Panc1 (cell line): ENCODE measurements around the gene ZBTB7C. TPM values are rescaled to one million over a fixed set of nuclear protein-coding genes. Genes with fewer than 3 reads are reported as not detected.

Experiments used
- ATAC-seq: fragments of 200-7000 bp; cut with Tn5 transposase; 2 replicates; pipeline ENCODE4 v1.9.1; 2020; ENCODE audit warnings: mild to moderate bottlenecking, moderate library complexity
- BruUV-seq: library from RNA; stranded (reverse); fragments of 400-500 nt; replicated peaks from 2 replicates; lab custom pipeline; 2021; lab: Mats Ljungman, UMichigan
- CTCF ChIA-PET: fragments of 300-600 bp; sonication (Branson Sonifier 250); formaldehyde crosslinking; loops from one replicate; lab custom pipeline; 2022; ENCODE audit warnings: antibody characterized with exemption; lab: Charles Lee
- POLR2A ChIA-PET: fragments of 300-600 bp; sonication (Branson Sonifier 250); formaldehyde crosslinking; loops from one replicate; lab custom pipeline; 2022; ENCODE audit warnings: antibody characterized with exemption; lab: Charles Lee
- DNase-seq: peaks from one replicate; pipeline ENCODE4 v3.0.0-alpha.2; 2010; ENCODE audit warnings: low read depth, low spot score
- H3K27ac ChIP-seq: 2 replicates; pipeline ENCODE4 v1.5.1; 2011; ENCODE audit warnings: mild to moderate bottlenecking, low read length, inconsistent platforms
- H3K27me3 ChIP-seq: fragments of 200-500 bp; sonication (Bioruptor generic); 2 replicates; pipeline ENCODE4 v1.6.0; 2014; ENCODE audit warnings: low read length, inconsistent platforms; ENCODE audit not compliant: control insufficient read depth, insufficient read depth
- H3K36me3 ChIP-seq: fragments of 200-500 bp; sonication (Bioruptor generic); 2 replicates; pipeline ENCODE4 v1.5.1; 2014; ENCODE audit warnings: inconsistent platforms, mild to moderate bottlenecking, low read length, moderate library complexity; ENCODE audit not compliant: control insufficient read depth, insufficient read depth
- H3K4me1 ChIP-seq: 2 replicates; pipeline ENCODE4 v1.5.1; 2011; ENCODE audit warnings: inconsistent platforms, mild to moderate bottlenecking, low read length, moderate library complexity; ENCODE audit not compliant: control insufficient read depth, insufficient read depth
- H3K4me3 ChIP-seq, 2 experiments: 2 replicates each; pipeline ENCODE4 v1.5.1; 2011 to 2012; ENCODE audit warnings: low read depth in 2 of 2, low read length in 2 of 2, mild to moderate bottlenecking in 2 of 2, inconsistent platforms in 1 of 2, moderate library complexity in 1 of 2
- H3K9me3 ChIP-seq: fragments of 200-500 bp; sonication (Bioruptor generic); 2 replicates; pipeline ENCODE4 v1.5.1; 2014; ENCODE audit warnings: low read depth, mild to moderate bottlenecking, inconsistent platforms, low read length, moderate library complexity; ENCODE audit not compliant: control insufficient read depth, insufficient read depth
- POLR2AphosphoS5 ChIP-seq: IDR thresholded peaks from 2 replicates; pipeline ENCODE4 v1.6.1; 2012; ENCODE audit warnings: mild to moderate bottlenecking, low read depth, low read length, moderate library complexity
- SIN3A ChIP-seq: IDR thresholded peaks from 2 replicates; pipeline ENCODE4 v1.6.1; 2012; ENCODE audit warnings: low read depth, mild to moderate bottlenecking, low read length, moderate library complexity, borderline replicate concordance; ENCODE audit not compliant: insufficient read depth
- TCF7L2 ChIP-seq: IDR thresholded peaks from 2 replicates; pipeline ENCODE4 v1.6.1; 2011; ENCODE audit warnings: mild to moderate bottlenecking, low read depth, low read length, inconsistent platforms
- in situ Hi-C: cut with HindIII; loops from 2 replicates; pipeline ENCODE4 v1.10.0; 2016; ENCODE audit warnings: low sequenced_read_pairs, low pct_unique_long_range_greater_than_20kb
- intact Hi-C: fragments of 100-400 bp; cut with micrococcal nuclease; formaldehyde crosslinking; loops from one replicate; pipeline ENCODE4 v1.10.0; 2022; ENCODE audit not compliant: unreplicated experiment
- total RNA-seq: library from RNA; stranded (reverse); gene quantifications from one replicate; pipeline ENCODE4 v1.2.1, GENCODE V29; 2021; ENCODE audit not compliant: unreplicated experiment
- TF ChIP-seq, protein P1 (sequence below), 2 experiments: IDR thresholded peaks; 2 replicates each; pipeline ENCODE4 v1.6.1; 2011 to 2012; ENCODE audit warnings: low read depth in 2 of 2, control low read depth in 1 of 2, low read length in 1 of 2, mild to moderate bottlenecking in 1 of 2, moderate library complexity in 1 of 2; ENCODE audit not compliant: insufficient read depth in 1 of 2
- TF ChIP-seq, protein P2 (sequence below): fragments of 450-650 bp; IDR thresholded peaks from 2 replicates; pipeline ENCODE4 v1.5.1; 2017; ENCODE audit warnings: mild to moderate bottlenecking

The ZBTB7C gene
- total RNA-seq, 1 experiment from 2014 or later, result 0.03 TPM

DNA sequence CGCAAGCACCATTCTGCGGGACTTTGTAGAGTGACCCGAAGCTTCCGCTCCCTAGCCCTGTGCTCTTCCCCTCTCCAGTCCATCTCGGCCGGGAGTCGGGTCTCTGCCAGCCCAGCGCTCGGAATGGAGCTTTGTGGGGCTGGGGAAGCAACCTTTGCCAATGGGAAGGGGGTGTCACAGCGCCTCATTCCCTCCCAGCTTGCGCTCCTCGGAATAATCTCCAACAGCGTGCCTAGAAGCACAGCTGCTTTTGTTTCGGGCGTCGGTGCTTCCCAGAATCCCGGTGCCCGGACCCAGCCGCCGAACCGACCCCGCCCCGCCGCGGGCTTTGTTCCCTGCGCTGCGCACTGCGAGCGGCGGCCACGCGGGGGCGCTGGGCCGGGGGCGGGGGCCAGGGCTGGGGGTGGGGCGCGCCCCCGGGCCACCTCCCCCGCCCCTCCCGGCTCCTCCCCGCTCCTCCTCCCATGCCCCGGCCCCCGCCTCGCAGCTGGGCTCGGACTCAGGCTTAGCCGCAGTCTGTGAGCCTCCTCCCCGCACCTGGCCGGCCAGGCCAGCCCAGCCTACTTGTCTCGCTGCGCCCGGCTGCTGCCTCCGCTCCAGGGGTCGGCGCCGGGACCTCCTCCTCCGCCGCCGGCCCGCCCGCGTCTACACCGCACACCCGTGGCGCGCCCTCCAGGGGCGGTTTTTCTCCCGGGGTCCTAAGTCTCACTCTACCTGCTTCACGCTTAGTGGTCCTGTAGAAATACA is 401.1 kb downstream of the ZBTB7C start:
- in situ Hi-C loops, result no loop called here

DNA sequence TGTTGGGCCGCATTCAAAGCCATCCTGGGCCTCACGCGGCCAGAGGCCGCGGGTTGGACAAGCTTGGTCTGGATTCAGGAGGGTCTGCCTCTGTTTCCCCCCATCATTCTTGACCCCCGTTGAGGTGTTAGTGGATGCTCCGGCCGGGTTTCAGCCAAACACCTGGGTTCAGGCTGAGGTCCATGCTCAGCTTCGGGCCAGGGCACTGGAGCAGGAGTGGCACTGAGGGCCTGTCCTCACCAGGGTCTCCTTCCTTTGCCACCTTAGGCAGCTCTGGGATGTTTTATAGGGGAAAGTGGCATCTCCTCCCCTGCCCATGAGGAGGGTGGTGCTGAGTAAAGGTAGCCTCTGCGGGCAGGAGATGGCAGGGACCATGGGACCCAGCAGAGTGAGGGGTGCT is 401.8 kb downstream of the ZBTB7C start:
- H3K27ac ChIP-seq, result peak overlapping the region; percentile 72
- H3K4me3 ChIP-seq, result peak overlapping the region in 1 of 2 experiments; percentile 50; a peak in 2 of 4 replicates
- no peak for DNase-seq
- intact Hi-C loops (no loop called here), in situ Hi-C loops (no loop called here)
- BruUV-seq, result no TSS peak
- CTCF ChIA-PET, result interaction anchor here (1.0 kb wide), 1 partner anchor 437 kb away, joined by 3 read pairs; no protein-coding TSS in a partner anchor
- TF ChIP-seq TCF7L2 (no peak), POLR2AphosphoS5 (no peak), SIN3A (no peak)
- TF ChIP-seq, protein P1, sequence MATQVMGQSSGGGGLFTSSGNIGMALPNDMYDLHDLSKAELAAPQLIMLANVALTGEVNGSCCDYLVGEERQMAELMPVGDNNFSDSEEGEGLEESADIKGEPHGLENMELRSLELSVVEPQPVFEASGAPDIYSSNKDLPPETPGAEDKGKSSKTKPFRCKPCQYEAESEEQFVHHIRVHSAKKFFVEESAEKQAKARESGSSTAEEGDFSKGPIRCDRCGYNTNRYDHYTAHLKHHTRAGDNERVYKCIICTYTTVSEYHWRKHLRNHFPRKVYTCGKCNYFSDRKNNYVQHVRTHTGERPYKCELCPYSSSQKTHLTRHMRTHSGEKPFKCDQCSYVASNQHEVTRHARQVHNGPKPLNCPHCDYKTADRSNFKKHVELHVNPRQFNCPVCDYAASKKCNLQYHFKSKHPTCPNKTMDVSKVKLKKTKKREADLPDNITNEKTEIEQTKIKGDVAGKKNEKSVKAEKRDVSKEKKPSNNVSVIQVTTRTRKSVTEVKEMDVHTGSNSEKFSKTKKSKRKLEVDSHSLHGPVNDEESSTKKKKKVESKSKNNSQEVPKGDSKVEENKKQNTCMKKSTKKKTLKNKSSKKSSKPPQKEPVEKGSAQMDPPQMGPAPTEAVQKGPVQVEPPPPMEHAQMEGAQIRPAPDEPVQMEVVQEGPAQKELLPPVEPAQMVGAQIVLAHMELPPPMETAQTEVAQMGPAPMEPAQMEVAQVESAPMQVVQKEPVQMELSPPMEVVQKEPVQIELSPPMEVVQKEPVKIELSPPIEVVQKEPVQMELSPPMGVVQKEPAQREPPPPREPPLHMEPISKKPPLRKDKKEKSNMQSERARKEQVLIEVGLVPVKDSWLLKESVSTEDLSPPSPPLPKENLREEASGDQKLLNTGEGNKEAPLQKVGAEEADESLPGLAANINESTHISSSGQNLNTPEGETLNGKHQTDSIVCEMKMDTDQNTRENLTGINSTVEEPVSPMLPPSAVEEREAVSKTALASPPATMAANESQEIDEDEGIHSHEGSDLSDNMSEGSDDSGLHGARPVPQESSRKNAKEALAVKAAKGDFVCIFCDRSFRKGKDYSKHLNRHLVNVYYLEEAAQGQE (IDR thresholded peaks at IDR 0.05; ENCODE audit: insufficient read depth in 1 of 2, low read depth in 2 of 2, low read length in 1 of 2), result no peak
- TF ChIP-seq, protein P2, sequence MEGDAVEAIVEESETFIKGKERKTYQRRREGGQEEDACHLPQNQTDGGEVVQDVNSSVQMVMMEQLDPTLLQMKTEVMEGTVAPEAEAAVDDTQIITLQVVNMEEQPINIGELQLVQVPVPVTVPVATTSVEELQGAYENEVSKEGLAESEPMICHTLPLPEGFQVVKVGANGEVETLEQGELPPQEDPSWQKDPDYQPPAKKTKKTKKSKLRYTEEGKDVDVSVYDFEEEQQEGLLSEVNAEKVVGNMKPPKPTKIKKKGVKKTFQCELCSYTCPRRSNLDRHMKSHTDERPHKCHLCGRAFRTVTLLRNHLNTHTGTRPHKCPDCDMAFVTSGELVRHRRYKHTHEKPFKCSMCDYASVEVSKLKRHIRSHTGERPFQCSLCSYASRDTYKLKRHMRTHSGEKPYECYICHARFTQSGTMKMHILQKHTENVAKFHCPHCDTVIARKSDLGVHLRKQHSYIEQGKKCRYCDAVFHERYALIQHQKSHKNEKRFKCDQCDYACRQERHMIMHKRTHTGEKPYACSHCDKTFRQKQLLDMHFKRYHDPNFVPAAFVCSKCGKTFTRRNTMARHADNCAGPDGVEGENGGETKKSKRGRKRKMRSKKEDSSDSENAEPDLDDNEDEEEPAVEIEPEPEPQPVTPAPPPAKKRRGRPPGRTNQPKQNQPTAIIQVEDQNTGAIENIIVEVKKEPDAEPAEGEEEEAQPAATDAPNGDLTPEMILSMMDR, result no peak
- H3K9me3 ChIP-seq, result no peaks in the 10 kb centered on the region
- no peak for ATAC-seq
- peaks cover 9% of the 10 kb centered on the region for H3K4me1 ChIP-seq
- H3K27me3 ChIP-seq, result no peaks in the 10 kb centered on the region
- H3K36me3 ChIP-seq, result no peaks in the 10 kb centered on the region
- POLR2A ChIA-PET, result no interaction called here

More for the DNA sequence above, 401.1 kb downstream of the ZBTB7C start:
- H3K4me3 ChIP-seq, result peak overlapping the region; percentile 54 to 56
- peak overlapping the region; percentile 72 for H3K27ac ChIP-seq
- peaks cover 4% of the 10 kb centered on the region for H3K4me1 ChIP-seq
- TF ChIP-seq POLR2AphosphoS5 (no peak), SIN3A (no peak), TCF7L2 (no peak)
- TF ChIP-seq, protein P1 (IDR thresholded peaks at IDR 0.05; ENCODE audit: insufficient read depth in 1 of 2, low read depth in 2 of 2, low read length in 1 of 2), result no peak
- TF ChIP-seq, protein P2, result peak; percentile 87
- ATAC-seq (peak; percentile 84), DNase-seq (no peak)
- ChIA-PET POLR2A (no interaction called here), CTCF (interaction anchor here (1.0 kb wide), 1 partner anchor 436 kb away, joined by 3 read pairs; no protein-coding TSS in a partner anchor)
- no peaks in the 10 kb centered on the region for H3K27me3 ChIP-seq
- intact Hi-C loops, result no loop called here
- no TSS peak for BruUV-seq
- no peaks in the 10 kb centered on the region for H3K9me3 ChIP-seq
- no peaks in the 10 kb centered on the region for H3K36me3 ChIP-seq
